Stomach (tissue), 4 donors: Measurements from ENCODE around the gene NPC2.

Experiments used
- CTCF ChIP-seq, 7 experiments: fragments of 450-650 bp in 4 of 7; fragments of 200-600 bp in 3 of 7; sonication (generic) in 3 of 7; IDR thresholded peaks; one replicate each; pipeline ENCODE4 v1.5.1; 2016 to 2019; ENCODE audit warnings: antibody characterized with exemption in 7 of 7, control low read depth in 2 of 7, mild to moderate bottlenecking in 1 of 7
- POLR2A ChIP-seq, 4 donors: fragments of 450-650 bp; IDR thresholded peaks; one replicate each; pipeline ENCODE4 v1.6.1; 2016; ENCODE audit warnings: antibody characterized with exemption in 4 of 4, control low read depth in 2 of 4, mild to moderate bottlenecking in 1 of 4, moderate library complexity in 1 of 4
- POLR2AphosphoS5 ChIP-seq, 3 donors: sonication (generic); formaldehyde crosslinking; IDR thresholded peaks; one replicate each; pipeline ENCODE4 v1.6.1; 2016; ENCODE audit warnings: antibody characterized with exemption in 3 of 3

- TF ChIP-seq CTCF (IDR thresholded peaks at IDR 0.05): no peak
- no peak for TF ChIP-seq POLR2A (IDR thresholded peaks at IDR 0.05)
- no peak for TF ChIP-seq POLR2AphosphoS5 (IDR thresholded peaks at IDR 0.05)
Observed at GRCh38 chr14:74507840-74508239, 14.7 kb upstream of the NPC2 start.
